Subcutaneous adipose tissue (tissue), 4 donors: Measurements from ENCODE around the gene INPP5A. TPM values are rescaled to one million over a fixed set of nuclear protein-coding genes. Genes with fewer than 3 reads are reported as not detected.

Source experiments
- total RNA-seq, 4 donors: library from RNA; depleted of rRNA; stranded (reverse); fragments of >200 nt; gene quantifications; one replicate each; pipeline ENCODE4 v1.1.0, GENCODE V29; 2016
- TF ChIP-seq, protein P1 (sequence below): fragments of 450-650 bp; IDR thresholded peaks from one replicate; pipeline ENCODE4 v1.5.1; 2016; ENCODE audit warnings: low read depth, mild to moderate bottlenecking, control low read depth, antibody characterized with exemption, moderate library complexity

INPP5A gene
- total RNA-seq, 4 donors from 2014 or later: 23.1 to 34.1 (median 31.6) TPM

DNA sequence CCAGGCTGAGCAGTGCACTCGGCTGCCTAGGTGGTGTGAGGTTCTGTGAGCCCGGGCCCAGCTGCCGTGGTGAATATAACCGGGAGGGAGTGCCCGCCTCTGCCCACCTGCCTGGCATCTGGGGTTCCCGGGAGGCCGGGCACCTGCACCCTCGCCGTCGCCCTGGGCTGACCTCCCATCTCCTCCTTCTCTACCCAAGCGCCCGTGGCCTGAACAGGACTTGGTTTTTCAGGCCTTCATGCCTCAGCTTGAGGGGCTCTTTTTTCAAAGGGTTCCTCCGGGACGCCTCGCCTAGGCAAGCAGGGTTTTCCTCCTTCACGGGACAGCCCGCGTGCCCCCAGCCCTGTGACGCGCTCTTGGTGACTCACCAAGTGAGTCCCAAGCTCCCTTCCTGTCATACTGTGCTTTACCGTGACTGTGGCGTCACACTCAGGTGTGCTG, 9.9 kb downstream of the INPP5A start:
- TF ChIP-seq, protein P1, sequence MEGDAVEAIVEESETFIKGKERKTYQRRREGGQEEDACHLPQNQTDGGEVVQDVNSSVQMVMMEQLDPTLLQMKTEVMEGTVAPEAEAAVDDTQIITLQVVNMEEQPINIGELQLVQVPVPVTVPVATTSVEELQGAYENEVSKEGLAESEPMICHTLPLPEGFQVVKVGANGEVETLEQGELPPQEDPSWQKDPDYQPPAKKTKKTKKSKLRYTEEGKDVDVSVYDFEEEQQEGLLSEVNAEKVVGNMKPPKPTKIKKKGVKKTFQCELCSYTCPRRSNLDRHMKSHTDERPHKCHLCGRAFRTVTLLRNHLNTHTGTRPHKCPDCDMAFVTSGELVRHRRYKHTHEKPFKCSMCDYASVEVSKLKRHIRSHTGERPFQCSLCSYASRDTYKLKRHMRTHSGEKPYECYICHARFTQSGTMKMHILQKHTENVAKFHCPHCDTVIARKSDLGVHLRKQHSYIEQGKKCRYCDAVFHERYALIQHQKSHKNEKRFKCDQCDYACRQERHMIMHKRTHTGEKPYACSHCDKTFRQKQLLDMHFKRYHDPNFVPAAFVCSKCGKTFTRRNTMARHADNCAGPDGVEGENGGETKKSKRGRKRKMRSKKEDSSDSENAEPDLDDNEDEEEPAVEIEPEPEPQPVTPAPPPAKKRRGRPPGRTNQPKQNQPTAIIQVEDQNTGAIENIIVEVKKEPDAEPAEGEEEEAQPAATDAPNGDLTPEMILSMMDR: no peak

DNA sequence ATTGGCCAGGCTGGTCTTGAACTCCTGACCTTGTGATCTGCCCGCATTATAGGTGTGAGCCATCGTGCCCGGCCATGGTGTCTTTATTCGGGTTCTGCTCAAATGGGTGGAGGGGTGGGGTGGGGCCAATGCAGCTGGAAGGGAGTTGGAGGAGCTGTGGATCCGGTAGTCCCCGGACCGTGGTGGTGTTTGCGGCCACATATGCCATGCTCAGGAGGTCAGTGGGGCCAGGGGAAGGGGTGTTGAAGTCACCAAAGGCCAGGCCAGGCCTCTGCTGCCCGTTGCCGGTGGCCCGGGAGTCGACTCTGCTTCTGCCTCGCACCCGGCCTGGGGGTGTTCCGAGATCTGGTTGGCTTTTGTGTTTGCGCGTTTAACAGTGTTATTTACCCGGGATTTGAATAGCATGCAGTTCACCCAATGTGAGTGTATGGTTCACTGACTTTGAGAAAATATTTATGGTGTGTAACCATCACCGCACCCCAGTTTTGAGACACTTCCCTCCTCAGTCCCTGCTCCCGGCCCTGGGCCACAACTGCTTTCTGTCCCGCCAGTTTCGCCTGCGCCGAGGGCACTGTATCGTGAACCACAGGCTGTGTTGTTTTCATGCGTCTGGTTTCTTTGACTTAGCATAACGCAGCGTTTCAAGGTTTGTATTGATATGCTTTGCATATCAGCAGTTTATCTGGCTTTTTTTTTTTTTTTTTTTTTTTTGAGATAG, 10.7 kb downstream of the INPP5A start:
- TF ChIP-seq, protein P1: no peak

- TF ChIP-seq, protein P1: no peak
Observed at GRCh38 chr10:132548869-132549268, 11.3 kb downstream of the INPP5A start.

GRCh38 chr10:132549371-132549770, 11.8 kb downstream of the INPP5A start:
- TF ChIP-seq, protein P1: no peak

- TF ChIP-seq, protein P1: no peak
Observed at GRCh38 chr10:132550366-132551092, 12.9 kb downstream of the INPP5A start.

DNA sequence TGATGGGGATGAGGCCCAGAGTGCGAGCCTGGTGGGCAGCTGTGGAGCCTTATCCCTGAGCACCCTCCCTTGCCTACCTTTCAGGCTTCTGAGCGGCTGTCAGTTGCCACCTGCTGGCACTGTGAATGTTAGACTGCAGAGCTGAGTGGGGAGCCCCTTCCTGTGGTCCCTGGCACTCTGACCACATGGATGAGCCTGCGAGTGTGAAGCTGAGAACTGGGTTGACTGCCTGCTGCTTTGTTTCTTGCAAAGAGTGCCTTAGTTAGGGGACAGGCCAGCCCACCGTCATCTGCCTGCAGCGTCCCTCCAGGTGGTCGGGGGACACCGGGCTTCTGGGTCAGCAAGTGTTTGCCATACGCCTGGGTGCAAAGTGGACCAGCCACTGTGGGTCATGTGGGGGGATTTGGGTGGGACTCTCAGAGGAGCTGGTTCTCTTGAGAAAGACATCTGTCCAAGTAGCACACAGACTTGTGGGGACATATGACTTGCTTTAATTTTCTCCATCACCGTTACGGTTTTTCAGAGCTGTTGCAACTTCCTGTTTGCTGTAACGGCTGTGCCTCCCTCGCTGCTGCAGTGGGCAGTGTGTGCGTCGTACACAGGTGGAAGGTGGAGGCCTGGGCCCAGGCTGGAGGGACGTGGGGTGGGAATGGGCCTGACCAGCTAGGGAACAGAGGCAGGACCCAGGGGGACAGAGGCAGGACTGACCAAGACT, 13.7 kb downstream of the INPP5A start:
- TF ChIP-seq, protein P1: no peak

- TF ChIP-seq, protein P1: no peak
Observed at GRCh38 chr10:132551808-132552130, 14.2 kb downstream of the INPP5A start.
